ENCODE measurements around the gene ADH7. TPM values are rescaled to one million over a fixed set of nuclear protein-coding genes. Genes with fewer than 3 reads are reported as not detected.

The ADH7 gene
- polyA plus RNA-seq, 3 donors from 2014 or later = not detected

GRCh38 chr4:99408346-99408745, 26.8 kb downstream of the ADH7 start:
- Mint-ChIP-seq H3K4me1 (peaks cover 4 to 10% of the 10 kb centered on the region in 2 donors), H3K9me3 (no peaks in the 10 kb centered on the region), H3K36me3 (no peaks in the 10 kb centered on the region), H3K27ac (no peak overlapping the region), H3K27me3 (ENCODE audit: low read depth in 3 of 3) (peaks cover 0 to 4% (median 0%) of the 10 kb centered on the region in 3 donors), H3K4me3 (no peak overlapping the region)
- DNase-seq = no peak

GRCh38 chr4:99405433-99406115, 29.6 kb downstream of the ADH7 start:
- Mint-ChIP-seq H3K4me1 (peaks cover 4 to 10% of the 10 kb centered on the region in 2 donors), H3K36me3 (no peaks in the 10 kb centered on the region), H3K4me3 (no peak overlapping the region), H3K27me3 (ENCODE audit: low read depth in 3 of 3) (peaks cover 0 to 4% (median 0%) of the 10 kb centered on the region in 3 donors), H3K27ac (peak overlapping the region in 1 of 6 donors; percentile 44), H3K9me3 (no peaks in the 10 kb centered on the region)
- DNase-seq = peak; percentile 36 to 56 (median 48)

DNA sequence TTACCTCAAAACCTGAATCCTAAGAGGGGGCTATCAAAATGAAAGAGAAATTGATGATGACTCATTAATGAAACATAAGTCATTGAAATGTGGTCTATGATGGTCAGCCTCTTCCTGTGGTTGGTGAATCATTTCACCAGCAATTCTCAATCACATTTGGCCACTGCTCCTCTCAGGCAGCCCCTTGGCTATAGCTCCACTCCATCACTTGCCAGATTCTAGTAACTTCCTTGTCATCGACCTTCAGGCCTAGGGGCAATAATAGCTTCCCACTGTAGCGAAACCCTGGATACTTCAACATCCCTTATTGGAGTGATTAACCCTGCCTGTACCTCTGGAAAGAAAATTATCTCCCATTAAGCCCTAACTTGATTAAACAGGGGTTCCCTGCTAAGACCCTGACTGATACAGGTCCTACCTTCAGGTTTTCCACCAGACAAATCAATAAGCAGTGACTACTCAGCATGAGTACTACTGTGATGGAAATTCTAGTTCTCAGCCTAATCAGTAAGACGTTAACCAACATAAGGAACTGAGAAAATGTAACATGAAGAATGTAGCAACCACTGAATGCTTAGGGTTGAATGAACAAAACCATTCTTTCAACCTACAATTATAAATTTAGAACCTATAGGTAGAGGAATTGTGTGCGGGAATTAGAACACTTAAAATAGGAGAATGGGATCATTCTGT, 30.4 kb downstream of the ADH7 start:
- Mint-ChIP-seq H3K36me3 (no peaks in the 10 kb centered on the region), H3K4me3 (no peak overlapping the region), H3K27me3 (ENCODE audit: low read depth in 3 of 3) (peaks cover 0 to 4% (median 0%) of the 10 kb centered on the region in 3 donors), H3K9me3 (no peaks in the 10 kb centered on the region), H3K4me1 (peaks cover 4 to 10% of the 10 kb centered on the region in 2 donors), H3K27ac (no peak overlapping the region)
- DNase-seq = peak in 1 of 3 donors; percentile 12

- DNase-seq = no peak
- Mint-ChIP-seq H3K4me3 (no peak overlapping the region), H3K27me3 (ENCODE audit: low read depth in 3 of 3) (peaks cover 0 to 4% (median 3%) of the 10 kb centered on the region in 3 donors), H3K36me3 (no peaks in the 10 kb centered on the region), H3K9me3 (no peaks in the 10 kb centered on the region), H3K27ac (no peak overlapping the region), H3K4me1 (peaks cover 4 to 10% of the 10 kb centered on the region in 2 donors)
These were observed 31.6 kb downstream of the ADH7 start for GRCh38 chr4:99403380-99404184.

- H3K9me3 Mint-ChIP-seq = no peaks in the 10 kb centered on the region
- H3K27ac Mint-ChIP-seq = no peak overlapping the region
- no peak overlapping the region for H3K4me3 Mint-ChIP-seq
- DNase-seq = no peak
- no peaks in the 10 kb centered on the region for H3K36me3 Mint-ChIP-seq
- H3K4me1 Mint-ChIP-seq = peaks cover 4 to 10% of the 10 kb centered on the region in 2 donors
- H3K27me3 Mint-ChIP-seq (ENCODE audit: low read depth in 3 of 3) = peaks cover 0 to 4% (median 3%) of the 10 kb centered on the region in 3 donors
These were observed 32.4 kb downstream of the ADH7 start for GRCh38 chr4:99402765-99403164.

GRCh38 chr4:99400831-99401230, 34.3 kb downstream of the ADH7 start:
- Mint-ChIP-seq H3K36me3 (no peaks in the 10 kb centered on the region), H3K27ac (no peak overlapping the region), H3K27me3 (ENCODE audit: low read depth in 3 of 3) (peaks cover 1 to 4% (median 3%) of the 10 kb centered on the region in 3 donors), H3K9me3 (peaks cover 0 to 2% (median 0%) of the 10 kb centered on the region in 6 donors), H3K4me1 (peaks cover 4 to 10% of the 10 kb centered on the region in 2 donors), H3K4me3 (no peak overlapping the region)
- no peak for DNase-seq

- Mint-ChIP-seq H3K36me3 (no peaks in the 10 kb centered on the region), H3K9me3 (peaks cover 0 to 2% (median 0%) of the 10 kb centered on the region in 6 donors), H3K27me3 (ENCODE audit: low read depth in 3 of 3) (peaks cover 0 to 3% (median 3%) of the 10 kb centered on the region in 3 donors), H3K27ac (no peak overlapping the region), H3K4me3 (no peak overlapping the region), H3K4me1 (no peaks in the 10 kb centered on the region)
- no peak for DNase-seq
These were observed 36.1 kb downstream of the ADH7 start for GRCh38 chr4:99399017-99399416.

DNA sequence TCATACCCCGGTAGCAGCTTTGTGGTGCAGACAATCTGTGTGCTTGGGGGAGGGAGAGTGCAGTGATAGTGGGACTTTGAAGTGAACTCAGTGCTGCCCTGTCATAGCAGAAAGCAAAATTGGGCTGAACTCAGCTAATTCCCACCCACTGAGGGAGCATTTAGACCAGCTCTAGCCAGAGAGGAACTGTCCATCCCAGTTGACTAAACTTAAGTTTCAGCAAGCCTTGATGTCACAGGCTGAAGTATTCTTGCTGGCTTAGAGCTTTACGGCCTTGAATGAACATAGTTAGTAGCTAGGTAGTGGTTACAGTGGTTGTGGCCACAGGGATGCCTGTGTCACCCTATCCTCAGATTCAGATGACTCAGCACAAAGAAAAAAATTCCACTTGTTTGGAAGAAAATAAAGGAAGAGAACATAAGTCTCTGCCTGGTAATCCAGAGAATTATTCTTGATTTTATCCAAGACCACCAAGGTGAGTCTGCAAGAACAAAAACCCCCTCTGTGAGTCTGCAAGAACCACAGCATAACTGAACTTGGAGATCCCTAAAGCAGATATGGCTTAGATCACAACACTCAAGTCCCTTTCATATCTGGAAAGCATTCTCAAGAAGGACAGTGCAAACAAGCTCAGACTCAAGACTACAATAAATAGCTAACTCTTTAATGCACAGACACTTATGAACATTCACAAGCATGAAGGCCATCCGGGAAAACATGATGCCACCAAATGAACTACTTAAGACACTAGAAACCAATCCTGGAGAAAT, 39.4 kb downstream of the ADH7 start:
- Mint-ChIP-seq H3K27me3 (ENCODE audit: low read depth in 3 of 3) (peaks cover 3 to 11% (median 4%) of the 10 kb centered on the region in 3 donors), H3K27ac (no peak overlapping the region), H3K4me3 (no peak overlapping the region), H3K9me3 (peaks cover 0 to 2% (median 0%) of the 10 kb centered on the region in 6 donors), H3K36me3 (no peaks in the 10 kb centered on the region), H3K4me1 (no peaks in the 10 kb centered on the region)
- DNase-seq = no peak

DNA sequence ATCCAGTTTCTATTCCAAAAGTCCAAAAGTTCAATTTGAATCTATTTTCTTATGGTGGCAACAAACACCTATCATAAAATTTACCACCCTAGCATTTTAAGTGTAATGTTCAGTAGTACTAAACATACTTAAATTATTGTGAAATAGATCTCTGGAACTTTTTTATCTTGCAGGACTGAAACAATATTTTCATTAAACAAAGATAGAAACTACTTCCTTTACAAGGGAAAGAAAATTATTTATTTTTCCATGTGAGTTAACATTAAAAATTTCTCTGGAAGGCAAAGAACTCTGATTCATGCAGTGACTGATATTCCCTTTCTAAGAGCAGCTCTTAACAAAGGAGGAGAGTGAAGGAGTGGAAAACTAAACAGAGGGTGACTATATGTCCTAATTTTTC, 40.2 kb downstream of the ADH7 start:
- Mint-ChIP-seq H3K9me3 (peaks cover 0 to 3% (median 0%) of the 10 kb centered on the region in 6 donors), H3K4me1 (no peaks in the 10 kb centered on the region), H3K4me3 (no peak overlapping the region), H3K27ac (no peak overlapping the region), H3K36me3 (no peaks in the 10 kb centered on the region), H3K27me3 (ENCODE audit: low read depth in 3 of 3) (peaks cover 4 to 13% (median 4%) of the 10 kb centered on the region in 3 donors)
- DNase-seq = no peak

- DNase-seq = no peak
- H3K36me3 Mint-ChIP-seq = no peaks in the 10 kb centered on the region
- H3K4me3 Mint-ChIP-seq = no peak overlapping the region
- H3K4me1 Mint-ChIP-seq = peaks cover 0 to 7% of the 10 kb centered on the region in 2 donors
- H3K9me3 Mint-ChIP-seq = peaks cover 0 to 2% (median 0%) of the 10 kb centered on the region in 6 donors
- no peak overlapping the region for H3K27ac Mint-ChIP-seq
- H3K27me3 Mint-ChIP-seq (ENCODE audit: low read depth in 3 of 3) = peaks cover 2 to 12% (median 4%) of the 10 kb centered on the region in 3 donors
These were observed 45.1 kb downstream of the ADH7 start for GRCh38 chr4:99390055-99390454.

GRCh38 chr4:99389606-99390005, 45.5 kb downstream of the ADH7 start:
- H3K9me3 Mint-ChIP-seq = peaks cover 0 to 2% (median 0%) of the 10 kb centered on the region in 6 donors
- no peak overlapping the region for H3K27ac Mint-ChIP-seq
- H3K4me1 Mint-ChIP-seq = peaks cover 0 to 7% of the 10 kb centered on the region in 2 donors
- H3K27me3 Mint-ChIP-seq (ENCODE audit: low read depth in 3 of 3) = peaks cover 2 to 12% (median 4%) of the 10 kb centered on the region in 3 donors
- no peaks in the 10 kb centered on the region for H3K36me3 Mint-ChIP-seq
- DNase-seq = no peak
- no peak overlapping the region for H3K4me3 Mint-ChIP-seq

- DNase-seq = no peak
- Mint-ChIP-seq H3K36me3 (no peaks in the 10 kb centered on the region), H3K4me1 (peaks cover 0 to 7% of the 10 kb centered on the region in 2 donors), H3K27ac (no peak overlapping the region), H3K4me3 (no peak overlapping the region), H3K27me3 (ENCODE audit: low read depth in 3 of 3) (peaks cover 0 to 3% (median 2%) of the 10 kb centered on the region in 3 donors), H3K9me3 (peaks cover 0 to 4% (median 0%) of the 10 kb centered on the region in 6 donors)
These were observed 51.2 kb downstream of the ADH7 start for GRCh38 chr4:99383833-99384392.

- Mint-ChIP-seq H3K4me3 (no peak overlapping the region), H3K27me3 (ENCODE audit: low read depth in 3 of 3) (peaks cover 0 to 3% (median 2%) of the 10 kb centered on the region in 3 donors), H3K4me1 (peaks cover 0 to 7% of the 10 kb centered on the region in 2 donors), H3K27ac (no peak overlapping the region), H3K9me3 (peaks cover 0 to 4% (median 0%) of the 10 kb centered on the region in 6 donors), H3K36me3 (no peaks in the 10 kb centered on the region)
- no peak for DNase-seq
These were observed 51.7 kb downstream of the ADH7 start for GRCh38 chr4:99383399-99383798.
